GM18867 (cell line): ENCODE results near the gene EPHA10.
A peak's percentile ranks its signal among the peaks of the same experiment; 100 is the strongest.

Source experiments
- ATAC-seq: cut with Tn5 transposase; IDR thresholded peaks from one replicate; pipeline ENCODE4 v1.9.1; 2021; ENCODE audit warnings: mild to moderate bottlenecking, moderate library complexity; ENCODE audit not compliant: unreplicated experiment

Gene EPHA10

DNA sequence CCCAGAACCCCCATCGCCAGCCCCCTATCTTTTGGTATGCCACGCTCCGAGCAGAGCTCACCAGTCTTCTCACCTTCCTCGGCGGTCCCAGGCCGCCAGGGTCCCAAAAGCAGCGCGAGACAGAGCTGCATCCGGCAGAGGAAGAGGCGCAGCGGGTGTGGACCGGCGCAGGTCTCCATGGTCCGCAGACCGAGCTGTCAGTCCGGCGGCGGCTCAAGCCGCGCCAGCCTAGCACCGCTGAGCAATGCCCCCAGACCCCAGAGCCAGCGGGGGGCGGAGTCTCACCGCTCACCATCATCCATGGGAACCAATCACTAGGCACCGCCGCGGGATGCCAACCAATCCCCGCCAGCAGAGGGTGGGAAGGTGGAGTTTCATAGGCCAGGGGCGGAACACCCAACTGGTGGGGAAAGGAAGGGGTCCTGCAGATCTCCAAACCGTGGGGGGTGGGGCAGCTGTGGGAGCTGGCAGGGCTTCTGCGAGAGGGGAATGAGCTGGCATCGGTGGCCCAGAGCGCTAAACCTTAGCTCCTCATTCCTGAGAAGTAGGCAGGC lies at the start of gene EPHA10:
Gene EPHA10 (minus strand): TSS at position 233 of the 554 bp plus-strand sequence. CDS start 54 bp downstream, at position 179.
- ATAC-seq: no peak

DNA sequence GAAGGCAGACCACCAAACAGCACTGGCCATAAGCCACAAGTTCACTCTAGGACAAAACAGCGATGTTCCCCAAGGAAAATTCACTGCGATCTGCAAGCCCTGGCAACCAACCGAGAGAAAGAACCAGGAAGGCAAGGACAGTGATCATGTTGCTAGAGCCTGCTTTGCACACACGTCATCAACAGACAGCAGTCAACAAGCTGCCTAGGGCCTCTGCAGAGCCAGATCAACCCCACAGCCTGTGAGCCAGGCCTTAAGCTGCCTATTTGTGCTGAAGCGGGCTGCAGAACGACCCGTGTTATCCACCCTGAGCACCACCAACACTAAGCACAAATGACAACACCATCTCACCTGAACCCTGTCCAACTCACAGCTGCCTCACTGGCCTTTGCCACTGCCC lies 49.3 kb upstream of the EPHA10 start:
- no peak for ATAC-seq

DNA sequence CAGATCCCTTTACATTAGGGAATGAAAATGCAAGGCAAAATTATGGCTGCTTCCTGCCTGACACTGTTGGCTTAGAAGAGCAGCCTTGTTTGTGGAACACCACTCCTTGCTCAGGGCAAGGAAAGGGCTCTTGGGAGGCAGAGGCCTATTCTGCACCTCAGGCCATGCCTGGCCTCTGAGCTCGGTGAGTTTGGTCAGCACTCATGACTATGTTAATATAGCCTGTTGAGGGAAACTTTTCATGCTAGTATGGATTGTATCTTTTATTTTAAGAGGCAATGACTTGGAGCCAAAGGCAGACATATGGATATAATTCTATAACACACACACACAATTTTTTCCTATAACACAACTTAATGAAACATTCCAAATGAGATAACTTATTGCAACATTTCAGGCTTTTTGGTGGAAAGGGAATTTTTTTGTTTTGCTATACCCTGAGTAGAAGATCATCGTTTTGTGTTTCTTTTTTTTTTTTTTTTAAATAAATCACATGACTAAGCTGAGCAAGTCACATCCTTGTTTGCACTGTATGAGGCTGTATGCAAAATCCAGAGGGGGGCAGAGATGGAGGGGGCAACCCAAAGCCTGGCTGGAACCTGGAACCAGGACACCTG lies 48.7 kb upstream of the EPHA10 start:
- ATAC-seq: no peak

DNA sequence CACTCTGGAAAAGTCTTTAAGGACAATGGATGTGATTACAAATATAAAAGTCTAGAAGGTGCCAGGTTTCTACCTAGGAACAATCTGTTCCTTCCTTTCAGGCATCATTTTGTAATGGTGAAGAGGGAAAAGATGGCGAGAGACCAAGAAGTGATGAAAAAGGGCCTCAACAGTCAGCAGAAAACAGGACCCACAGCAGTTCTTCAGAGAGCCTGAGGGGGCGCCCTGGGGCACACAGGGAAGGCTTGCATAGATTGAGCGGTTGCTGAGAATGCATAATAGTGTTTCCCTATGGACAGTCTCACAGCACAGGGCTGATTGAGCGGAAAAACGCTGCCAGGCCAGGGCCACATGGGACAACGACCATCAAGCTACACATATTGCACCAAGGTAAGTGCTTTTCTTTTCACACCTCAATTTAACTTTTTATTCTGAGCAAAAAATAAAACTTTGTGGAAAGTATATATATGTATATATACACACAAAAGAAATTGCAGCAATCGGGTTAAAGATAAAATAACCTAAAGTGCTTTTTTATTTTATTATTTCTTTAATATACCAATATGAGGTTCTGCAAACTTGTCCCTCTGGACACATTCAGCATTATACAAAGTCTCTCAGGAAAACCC lies 46.2 kb upstream of the EPHA10 start:
- no peak for ATAC-seq

DNA sequence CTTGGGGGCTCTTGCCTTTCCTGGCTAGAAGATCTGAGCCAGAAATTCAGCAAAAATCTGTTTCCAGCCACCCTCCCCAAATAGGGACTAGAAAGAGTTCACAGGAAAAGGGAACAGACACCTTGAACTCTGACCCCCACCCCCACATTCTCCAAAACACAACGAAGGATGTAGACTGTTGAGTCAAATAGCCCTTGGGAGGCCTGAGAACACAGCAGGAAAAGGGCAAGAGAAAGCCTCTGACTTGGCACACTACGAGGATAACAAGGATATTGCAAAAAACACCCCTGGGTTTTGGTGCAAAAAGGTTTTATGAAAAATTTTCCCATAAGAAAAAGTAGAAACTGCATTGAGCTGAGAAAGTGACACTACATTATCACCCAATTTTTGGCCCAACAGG lies 45.0 kb upstream of the EPHA10 start:
- no peak for ATAC-seq

DNA sequence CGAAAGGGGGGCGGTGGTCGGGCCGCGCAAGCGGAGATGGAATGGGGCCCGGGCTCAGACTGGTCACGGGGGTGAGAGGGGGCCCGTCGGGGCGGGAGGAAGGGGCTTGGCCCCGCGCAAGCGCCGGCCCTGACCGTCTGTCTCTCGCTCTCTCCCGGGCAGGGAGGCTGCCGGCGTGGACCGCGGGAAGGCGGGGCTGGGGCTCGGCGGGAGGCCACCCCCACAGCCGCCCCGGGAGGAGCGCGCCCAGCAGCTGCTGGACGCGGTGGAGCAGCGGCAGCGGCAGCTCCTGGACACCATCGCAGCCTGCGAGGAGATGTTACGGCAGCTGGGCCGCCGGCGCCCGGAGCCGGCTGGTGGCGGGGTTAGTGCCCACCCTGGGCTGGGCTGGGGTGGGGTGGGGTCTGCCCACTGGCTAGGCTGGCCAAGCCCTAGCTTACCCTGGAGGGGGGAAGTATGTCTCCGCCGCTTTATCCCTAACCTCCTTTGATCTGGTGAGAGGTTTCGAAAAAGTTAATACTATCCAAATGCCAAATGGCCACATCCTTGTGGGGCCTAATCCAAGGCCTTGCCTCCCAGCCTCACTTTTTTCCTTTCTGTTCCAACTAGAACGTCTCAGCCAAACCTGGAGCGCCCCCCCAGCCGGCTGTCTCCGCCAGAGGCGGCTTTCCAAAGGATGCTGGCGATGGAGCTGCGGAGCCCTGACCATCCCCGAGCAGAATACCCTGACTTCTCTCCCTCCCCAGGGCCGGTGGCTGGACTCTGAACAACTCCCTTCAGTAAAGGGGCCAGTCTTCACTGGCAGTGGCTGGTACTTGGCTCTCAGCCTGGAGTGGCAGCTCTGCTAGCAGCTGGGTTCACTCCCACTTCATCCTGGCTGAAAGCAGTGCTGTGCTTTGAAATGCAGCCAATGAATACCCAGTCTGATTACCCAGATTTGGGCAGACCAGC lies 43.7 kb upstream of the EPHA10 start:
- ATAC-seq: peak; percentile 38

DNA sequence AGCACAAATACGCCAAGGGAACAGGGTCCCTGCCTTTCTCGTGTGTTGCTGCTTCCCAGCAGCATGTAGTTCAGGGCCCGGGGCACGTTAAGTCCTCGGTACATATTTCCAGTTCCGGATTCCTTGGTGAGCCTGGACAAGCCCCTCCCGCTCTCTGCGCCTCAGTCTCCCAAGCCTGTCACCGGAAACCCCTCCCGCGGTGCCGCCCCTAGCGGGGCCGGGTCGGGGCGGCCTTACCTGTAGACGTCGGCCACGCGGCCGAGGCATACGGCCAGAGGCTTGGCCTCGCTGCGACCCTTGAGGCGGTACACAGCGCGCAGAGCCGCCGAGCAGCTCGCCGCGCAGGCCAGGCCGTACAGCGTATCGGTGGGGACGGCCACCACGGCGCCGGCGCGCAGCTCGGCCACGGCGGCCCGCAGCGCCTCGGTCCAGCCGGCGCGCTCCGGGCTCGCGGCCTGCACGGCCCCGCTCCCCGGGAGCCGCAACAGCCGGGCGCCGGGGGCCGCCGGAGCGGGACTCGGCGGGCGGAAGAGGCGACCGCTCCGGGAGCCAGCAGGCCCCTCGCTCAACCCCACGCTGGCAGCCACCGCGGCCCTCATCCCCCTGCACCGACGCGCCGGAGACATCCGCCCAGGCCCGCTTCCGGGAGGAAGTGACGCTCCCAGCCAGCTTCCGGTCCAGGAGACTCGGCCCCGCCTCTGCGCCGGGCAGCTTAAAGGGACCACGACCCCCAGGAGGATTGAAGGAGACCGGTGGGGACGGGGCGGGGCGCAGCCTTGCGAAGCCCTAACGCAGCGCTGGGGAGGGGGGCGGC lies 42.8 kb upstream of the EPHA10 start, which contains the start of the genes C1orf122 and YRDC:
Gene C1orf122 (plus strand): TSS at position 236 of the 814 bp plus-strand sequence. CDS start 615 bp downstream, outside the sequence.
Gene YRDC (minus strand): TSS at position 654 of the 814 bp plus-strand sequence. CDS start 28 bp downstream, at position 626.
- ATAC-seq: peak; percentile 85

DNA sequence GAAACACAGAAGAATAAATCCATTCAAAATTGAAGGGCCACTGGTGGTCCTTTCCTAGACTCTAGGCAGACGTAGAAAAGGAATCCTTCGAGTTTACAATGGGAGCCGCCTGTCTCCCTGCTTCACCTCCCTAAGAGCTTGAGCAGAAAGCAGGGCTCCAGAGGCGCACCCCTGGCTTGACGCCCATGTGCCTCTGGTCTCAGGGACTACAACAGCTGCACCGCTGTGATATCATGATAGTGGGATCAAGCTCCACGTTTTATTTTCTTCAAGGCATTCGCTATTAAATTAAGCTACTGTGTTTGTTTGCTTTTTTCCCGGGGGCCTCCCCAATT lies 42.3 kb upstream of the EPHA10 start:
- ATAC-seq: no peak

DNA sequence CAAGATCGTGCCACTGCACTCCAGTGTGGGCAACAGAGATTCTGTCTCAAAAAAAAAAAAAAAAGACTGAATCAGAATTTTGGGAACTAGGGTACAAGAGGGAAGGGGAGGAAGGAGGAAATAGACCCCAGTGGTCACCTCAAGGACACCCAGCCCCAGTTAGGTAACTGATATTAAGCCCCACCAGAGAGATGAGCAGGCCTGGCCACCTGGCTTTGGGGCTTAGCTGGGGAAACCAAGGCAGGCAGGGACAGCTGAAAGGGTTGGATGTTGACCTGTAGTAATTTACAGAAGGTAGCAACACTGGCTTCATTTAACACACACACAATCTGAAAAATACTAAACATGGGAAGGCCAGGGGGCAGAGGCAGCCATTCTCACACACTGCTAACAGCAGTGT lies 37.5 kb upstream of the EPHA10 start:
- ATAC-seq: no peak

DNA sequence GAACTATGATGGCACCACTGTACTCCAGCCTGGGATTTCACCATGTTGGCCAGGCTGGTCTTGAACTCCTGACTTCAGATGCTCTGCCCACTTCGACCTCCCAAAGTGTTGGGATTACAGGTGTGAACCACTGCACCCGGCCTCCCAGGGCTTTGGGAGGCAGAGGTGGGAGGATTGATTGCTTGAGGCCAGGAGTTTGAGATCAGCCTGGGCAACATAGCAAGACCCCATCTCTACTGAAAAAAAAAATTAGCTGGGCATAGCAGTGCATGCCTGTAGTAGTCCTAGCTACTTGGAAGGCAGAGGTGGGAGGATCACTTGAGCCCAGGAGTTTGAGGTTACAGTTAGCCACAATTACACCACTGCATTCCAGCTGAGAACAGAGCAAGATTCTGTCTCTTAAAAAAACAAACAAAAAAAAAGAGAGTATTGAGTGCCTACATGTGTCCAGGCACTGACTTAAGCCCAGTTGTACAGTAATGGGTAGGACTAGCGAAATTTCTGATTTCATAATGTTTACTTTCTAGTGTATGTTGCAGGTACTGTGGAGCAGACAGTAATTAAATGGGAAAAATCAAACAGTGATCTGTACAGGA lies 32.9 kb upstream of the EPHA10 start:
- ATAC-seq: no peak

DNA sequence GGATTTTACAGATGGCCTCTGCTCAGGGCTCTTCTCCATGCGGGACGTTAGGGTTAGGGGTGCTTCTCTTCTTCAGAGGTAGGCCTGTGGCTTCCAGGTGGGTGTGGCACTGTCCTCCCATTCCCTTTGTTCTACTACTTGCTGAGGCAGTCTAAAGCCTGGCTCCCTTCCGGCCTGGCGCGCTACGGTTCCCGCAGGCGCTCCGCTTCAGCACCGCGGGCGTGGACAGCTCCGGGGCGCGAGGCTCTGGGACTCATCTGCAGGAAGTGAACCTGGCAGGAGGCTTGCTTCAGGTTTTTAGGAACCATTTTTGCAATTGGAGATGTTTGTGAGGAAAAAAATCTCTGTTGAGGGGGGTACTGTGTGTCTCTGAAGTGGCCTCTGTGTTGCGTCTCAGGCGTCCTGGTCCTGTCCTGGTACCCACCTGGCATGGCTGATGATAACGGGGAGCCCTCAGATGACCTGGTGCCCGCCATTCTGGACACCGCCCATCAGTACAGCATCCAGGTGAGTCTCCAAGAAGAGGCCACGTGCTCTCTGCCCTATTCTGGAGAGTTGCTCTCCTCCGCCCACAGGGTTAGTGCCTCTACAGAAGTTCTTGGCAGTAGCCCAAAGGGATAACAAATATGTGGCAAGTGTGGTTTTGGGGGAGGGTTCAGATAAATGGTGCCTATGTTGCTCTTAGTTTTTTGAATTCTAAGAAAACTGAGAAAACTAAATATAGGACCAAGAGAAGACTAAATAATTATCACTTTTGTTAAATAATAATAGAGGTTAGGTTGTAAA lies 30.6 kb upstream of the EPHA10 start:
- no peak for ATAC-seq

DNA sequence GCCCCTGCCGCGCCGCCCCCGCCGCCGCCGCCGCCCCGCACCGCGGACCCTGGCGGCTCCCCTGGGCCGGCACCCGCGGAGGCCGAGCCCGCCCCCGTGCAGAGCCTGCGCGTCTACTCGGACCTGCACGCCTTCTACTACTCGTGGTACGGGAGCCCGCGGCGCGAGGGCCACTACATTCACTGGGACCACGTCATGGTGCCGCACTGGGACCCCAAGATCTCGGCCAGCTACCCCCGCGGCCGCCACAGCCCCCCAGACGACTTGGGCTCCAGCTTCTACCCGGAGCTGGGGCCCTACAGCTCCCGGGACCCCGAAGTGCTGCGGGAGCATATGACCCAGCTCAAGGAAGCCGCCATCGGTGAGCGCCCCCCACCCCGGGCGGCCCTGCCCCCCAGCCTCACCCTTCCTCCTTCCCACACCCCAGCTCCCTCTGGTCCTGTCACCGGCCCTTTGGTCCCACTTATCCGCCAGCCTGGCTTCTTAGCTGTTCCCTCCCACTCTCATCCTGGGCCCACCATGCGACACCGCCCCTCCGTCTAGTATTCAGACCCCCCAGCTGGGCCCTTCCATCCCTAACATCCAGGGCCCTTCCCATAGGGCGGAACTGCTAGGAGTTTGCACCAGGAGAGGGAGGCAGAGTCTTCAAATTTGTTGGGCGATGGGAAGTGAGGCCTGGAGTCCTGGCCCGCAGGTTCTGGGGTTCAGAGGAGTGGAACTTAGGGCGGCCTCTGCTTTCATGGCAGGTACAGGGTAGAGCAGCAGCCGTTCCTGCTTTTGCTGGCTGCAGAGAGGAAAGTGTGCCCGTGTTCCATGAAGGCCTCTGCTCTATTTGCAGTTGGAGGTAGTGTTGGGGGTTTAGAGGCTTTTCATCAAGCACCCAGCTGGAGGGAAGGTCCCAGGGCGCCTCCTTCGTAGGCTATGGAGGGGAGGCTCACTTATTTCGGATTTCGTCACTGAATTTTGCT lies 29.7 kb upstream of the EPHA10 start:
- peak; percentile 41 for ATAC-seq

DNA sequence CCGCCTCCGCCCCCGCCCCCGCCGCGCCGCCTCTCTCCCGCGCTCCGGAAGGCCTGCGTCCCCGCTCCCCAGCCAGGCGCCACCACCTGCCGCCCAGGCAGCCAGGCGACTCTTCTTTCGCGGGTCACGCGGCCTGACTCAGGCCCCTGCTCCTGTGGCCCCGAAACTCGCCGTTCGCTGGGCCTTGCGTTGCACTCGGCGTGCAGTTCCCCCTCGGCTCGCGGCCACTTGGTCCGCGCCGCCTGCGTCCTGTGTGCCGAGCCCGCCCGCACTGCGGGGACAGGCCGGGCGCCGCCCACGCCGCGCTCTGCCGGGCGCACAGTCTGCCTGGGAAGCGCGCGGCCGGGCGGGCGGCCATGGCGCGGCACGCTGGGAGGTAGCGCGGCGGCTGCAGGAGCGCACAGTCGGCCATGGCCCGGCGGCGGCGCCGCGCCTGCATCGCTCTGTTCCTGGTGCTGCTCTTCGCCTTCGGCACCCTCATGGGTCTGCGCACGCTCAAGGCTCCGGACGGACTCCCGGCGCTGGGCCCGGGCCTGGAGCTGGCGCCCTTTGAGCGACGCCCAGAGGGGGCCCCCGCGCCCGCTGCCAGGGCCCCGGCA lies 29.0 kb upstream of the EPHA10 start, which contains the start of gene MANEAL:
Gene MANEAL (plus strand): TSS at position 75 of the 599 bp plus-strand sequence. CDS start 336 bp downstream, at position 411.
- peak; percentile 56 for ATAC-seq

DNA sequence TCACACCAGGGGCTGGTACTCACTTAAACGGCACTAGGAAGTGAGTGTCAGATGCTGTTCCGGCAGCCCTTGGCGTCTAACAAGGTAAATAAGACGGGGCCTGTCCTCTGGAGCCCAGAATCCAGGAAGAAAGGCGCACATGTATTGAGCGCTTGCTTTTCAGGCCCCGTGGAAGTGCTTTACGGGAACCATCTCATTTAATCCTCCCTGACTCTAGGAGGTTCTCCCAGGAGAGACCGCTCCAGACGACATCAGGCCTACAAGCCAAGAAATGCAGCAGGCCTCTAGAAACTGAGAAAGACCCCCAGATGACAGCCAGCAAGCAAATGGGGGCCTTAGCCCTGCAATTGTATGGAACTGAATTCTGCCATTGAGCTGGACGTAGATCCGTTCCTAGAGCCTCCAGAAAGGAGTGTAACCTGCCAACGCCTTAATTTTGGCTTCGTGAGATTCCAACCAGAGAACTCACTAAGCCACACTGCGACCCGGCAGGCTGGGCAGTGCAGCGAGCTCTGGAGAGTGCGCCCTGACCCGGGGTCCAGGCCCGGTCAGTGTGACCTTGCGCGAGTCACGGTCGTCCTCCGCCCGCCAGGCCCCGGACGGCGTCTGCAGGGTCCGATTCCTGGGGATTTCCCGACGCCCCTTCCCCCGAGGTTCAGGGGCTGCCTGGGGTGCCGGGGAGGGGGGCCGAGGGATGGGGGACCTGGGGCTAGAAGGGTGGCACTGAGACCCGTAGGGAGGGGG lies 28.2 kb upstream of the EPHA10 start:
- no peak for ATAC-seq

DNA sequence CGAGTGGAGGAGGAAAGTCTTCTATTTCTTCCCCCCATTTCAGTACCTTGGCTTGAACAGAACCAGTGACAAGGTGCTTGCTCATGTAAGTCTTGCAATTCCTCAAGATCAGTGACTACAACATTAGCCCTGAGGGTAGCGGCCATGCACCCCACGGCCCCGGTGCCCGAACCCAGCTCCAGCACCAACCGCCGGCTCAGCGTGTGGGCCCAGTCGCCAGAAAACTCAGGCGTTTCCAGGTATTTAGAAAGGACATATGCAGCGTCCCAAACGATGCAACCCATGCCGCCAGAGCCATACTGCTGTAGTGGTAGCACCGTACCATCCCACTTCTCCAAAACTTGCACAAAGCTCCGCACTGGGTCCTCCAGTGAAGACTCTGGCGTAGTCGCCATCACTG lies 17.6 kb upstream of the EPHA10 start:
- no peak for ATAC-seq

DNA sequence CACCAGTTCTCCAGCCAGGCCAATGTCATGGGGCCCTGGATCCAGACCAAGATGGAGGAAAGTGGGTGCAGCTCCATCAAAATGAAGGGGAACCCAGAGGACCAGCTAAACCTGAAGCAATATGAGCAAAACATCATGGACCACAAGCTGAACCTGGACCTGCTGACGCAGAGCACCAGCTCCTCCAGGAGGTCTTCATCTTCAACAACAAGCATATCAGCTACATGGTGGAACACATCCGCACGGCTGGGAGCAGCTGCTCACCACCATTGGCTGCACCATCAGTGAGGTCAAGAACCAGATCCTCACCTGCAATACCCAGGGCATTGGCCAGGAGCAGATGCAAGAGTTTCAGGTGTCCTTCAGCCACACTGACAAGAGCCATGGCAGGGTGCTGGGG lies 13.7 kb upstream of the EPHA10 start:
- no peak for ATAC-seq
